ENCODE measurements around the gene STON2. TPM values are rescaled to one million over a fixed set of nuclear protein-coding genes. Genes with fewer than 3 reads are reported as not detected.
"Not testable (repeated sequence)": the region's sequence is repeated elsewhere in the genome, so short reads cannot be mapped to it uniquely, and the experiment has no call there.

STON2 gene
- polyA plus RNA-seq, 2 donors = 8.5 to 20.4 TPM

GRCh38 chr14:81236138-81236537 is 164.0 kb downstream of the STON2 start:
- Histone ChIP-seq H3K4me3 (ENCODE audit: low read depth in 1 of 2, low read length in 2 of 2) (no peak overlapping the region), H3K27me3 (ENCODE audit: control insufficient read depth in 1 of 2, insufficient read depth in 2 of 2, low read length in 2 of 2) (no peaks in the 10 kb centered on the region), H3K4me1 (ENCODE audit: control insufficient read depth in 2 of 2, insufficient read depth in 2 of 2, low read length in 1 of 2) (no peaks in the 10 kb centered on the region), H3K36me3 (ENCODE audit: control insufficient read depth in 2 of 2, insufficient read depth in 2 of 2, low read length in 1 of 2) (no peaks in the 10 kb centered on the region), H3K27ac (ENCODE audit: low read depth in 2 of 2, low read length in 1 of 2) (no peak overlapping the region), H3K9me3 (ENCODE audit: control insufficient read depth in 2 of 2, insufficient read depth in 1 of 2, low read depth in 1 of 2, low read length in 1 of 2) (peaks cover 0 to 4% of the 10 kb centered on the region in 2 donors)
- 94 to 95% methylated on average over 19 to 20 of the region's 20 CpGs for WGBS, 2 donors

DNA sequence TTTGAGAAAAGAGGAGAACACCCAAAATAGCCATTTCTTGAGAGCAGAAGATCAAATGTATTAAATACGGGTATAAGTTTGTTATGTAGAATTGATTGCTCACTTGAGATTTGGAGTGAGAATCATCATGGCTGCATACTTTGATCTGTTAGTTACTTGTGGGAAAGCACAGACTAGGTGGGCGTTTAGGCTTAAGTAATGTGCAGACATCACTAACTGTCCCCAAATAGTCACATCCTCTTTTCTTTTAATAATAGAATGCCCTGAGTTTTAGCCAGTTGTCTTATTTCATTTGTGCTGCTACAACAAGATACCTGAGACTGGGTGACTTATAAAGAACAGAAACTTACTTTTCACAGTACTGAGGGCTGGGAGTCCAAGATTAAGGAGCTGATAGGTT is 165.0 kb downstream of the STON2 start:
- Histone ChIP-seq H3K27me3 (ENCODE audit: control insufficient read depth in 1 of 2, insufficient read depth in 2 of 2, low read length in 2 of 2) (no peaks in the 10 kb centered on the region), H3K4me3 (ENCODE audit: low read depth in 1 of 2, low read length in 2 of 2) (no peak overlapping the region), H3K27ac (ENCODE audit: low read depth in 2 of 2, low read length in 1 of 2) (no peak overlapping the region), H3K4me1 (ENCODE audit: control insufficient read depth in 2 of 2, insufficient read depth in 2 of 2, low read length in 1 of 2) (no peaks in the 10 kb centered on the region), H3K36me3 (ENCODE audit: control insufficient read depth in 2 of 2, insufficient read depth in 2 of 2, low read length in 1 of 2) (no peaks in the 10 kb centered on the region), H3K9me3 (ENCODE audit: control insufficient read depth in 2 of 2, insufficient read depth in 1 of 2, low read depth in 1 of 2, low read length in 1 of 2) (peaks cover 0 to 4% of the 10 kb centered on the region in 2 donors)
- 59 to 73% methylated on average over 2 of the region's 2 CpGs for WGBS, 2 donors

GRCh38 chr14:81234278-81234677 is 165.8 kb downstream of the STON2 start:
- no peaks in the 10 kb centered on the region for H3K36me3 ChIP-seq (ENCODE audit: control insufficient read depth in 2 of 2, insufficient read depth in 2 of 2, low read length in 1 of 2)
- no peak overlapping the region for H3K4me3 ChIP-seq (ENCODE audit: low read depth in 1 of 2, low read length in 2 of 2)
- no peak overlapping the region for H3K27ac ChIP-seq (ENCODE audit: low read depth in 2 of 2, low read length in 1 of 2)
- H3K27me3 ChIP-seq (ENCODE audit: control insufficient read depth in 1 of 2, insufficient read depth in 2 of 2, low read length in 2 of 2) = no peaks in the 10 kb centered on the region
- H3K4me1 ChIP-seq (ENCODE audit: control insufficient read depth in 2 of 2, insufficient read depth in 2 of 2, low read length in 1 of 2) = no peaks in the 10 kb centered on the region
- peaks cover 0 to 4% of the 10 kb centered on the region in 2 donors for H3K9me3 ChIP-seq (ENCODE audit: control insufficient read depth in 2 of 2, insufficient read depth in 1 of 2, low read depth in 1 of 2, low read length in 1 of 2)

DNA sequence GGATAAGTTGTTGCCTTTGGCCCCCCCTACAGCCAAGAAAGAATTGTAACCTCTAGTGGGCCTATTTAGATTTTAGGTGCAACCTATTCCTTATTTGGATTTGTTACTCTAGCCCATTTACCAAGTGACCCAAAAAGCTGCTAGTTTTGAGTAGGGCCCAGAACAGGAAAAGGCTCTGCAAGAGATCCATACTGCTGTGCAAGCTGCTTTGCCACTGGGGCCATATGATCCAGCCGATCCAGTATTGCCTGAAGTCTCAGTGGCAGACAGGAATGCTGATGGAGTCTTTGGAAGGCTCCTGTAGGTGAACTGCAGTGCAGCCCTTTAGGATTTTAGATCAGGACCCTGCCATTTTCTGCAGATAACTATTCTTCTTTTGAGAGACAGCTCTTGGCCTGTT is 166.5 kb downstream of the STON2 start:
- Histone ChIP-seq H3K36me3 (ENCODE audit: control insufficient read depth in 2 of 2, insufficient read depth in 2 of 2, low read length in 1 of 2) (no peaks in the 10 kb centered on the region), H3K27ac (ENCODE audit: low read depth in 2 of 2, low read length in 1 of 2) (no peak overlapping the region), H3K4me3 (ENCODE audit: low read depth in 1 of 2, low read length in 2 of 2) (no peak overlapping the region), H3K4me1 (ENCODE audit: control insufficient read depth in 2 of 2, insufficient read depth in 2 of 2, low read length in 1 of 2) (no peaks in the 10 kb centered on the region), H3K9me3 (ENCODE audit: control insufficient read depth in 2 of 2, insufficient read depth in 1 of 2, low read depth in 1 of 2, low read length in 1 of 2) (peaks cover 0 to 4% of the 10 kb centered on the region in 2 donors), H3K27me3 (ENCODE audit: control insufficient read depth in 1 of 2, insufficient read depth in 2 of 2, low read length in 2 of 2) (no peaks in the 10 kb centered on the region)
- WGBS, 2 donors = 91 to 96% methylated on average over 1 of the region's 1 CpG

GRCh38 chr14:81231540-81231939 is 168.6 kb downstream of the STON2 start:
- no peaks in the 10 kb centered on the region for H3K27me3 ChIP-seq (ENCODE audit: control insufficient read depth in 1 of 2, insufficient read depth in 2 of 2, low read length in 2 of 2)
- H3K36me3 ChIP-seq (ENCODE audit: control insufficient read depth in 2 of 2, insufficient read depth in 2 of 2, low read length in 1 of 2) = no peaks in the 10 kb centered on the region
- H3K4me1 ChIP-seq (ENCODE audit: control insufficient read depth in 2 of 2, insufficient read depth in 2 of 2, low read length in 1 of 2) = no peaks in the 10 kb centered on the region
- no peaks in the 10 kb centered on the region for H3K9me3 ChIP-seq (ENCODE audit: control insufficient read depth in 2 of 2, insufficient read depth in 1 of 2, low read depth in 1 of 2, low read length in 1 of 2)
- H3K27ac ChIP-seq (ENCODE audit: low read depth in 2 of 2, low read length in 1 of 2) = no peak overlapping the region
- WGBS, 2 donors = 78 to 85% methylated on average over 1 of the region's 1 CpG
- no peak overlapping the region for H3K4me3 ChIP-seq (ENCODE audit: low read depth in 1 of 2, low read length in 2 of 2)

DNA sequence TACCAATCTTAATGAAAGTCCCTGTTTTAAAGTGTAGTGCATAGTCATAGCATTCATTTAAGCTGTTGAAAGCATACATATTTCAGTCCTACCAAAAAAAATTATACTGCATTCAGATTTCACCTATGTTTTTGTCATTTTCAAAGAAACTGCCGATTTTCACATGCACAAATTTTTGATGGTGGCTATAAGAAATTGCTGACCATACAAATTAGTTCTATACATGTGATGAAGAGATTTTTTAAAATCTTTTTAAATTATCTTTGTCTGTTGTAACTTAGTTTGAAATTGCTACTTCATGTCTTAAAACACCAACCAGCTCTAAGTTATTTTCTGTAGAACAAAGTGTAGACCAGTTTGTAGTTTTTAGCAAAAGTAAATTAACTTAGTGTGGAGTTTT is 175.9 kb downstream of the STON2 start:
- 94 to 98% methylated on average over 1 of the region's 1 CpG for WGBS, 2 donors
- H3K4me1 ChIP-seq (ENCODE audit: control insufficient read depth in 2 of 2, insufficient read depth in 2 of 2, low read length in 1 of 2) = no peaks in the 10 kb centered on the region
- no peaks in the 10 kb centered on the region for H3K36me3 ChIP-seq (ENCODE audit: control insufficient read depth in 2 of 2, insufficient read depth in 2 of 2, low read length in 1 of 2)
- no peak overlapping the region for H3K27ac ChIP-seq (ENCODE audit: low read depth in 2 of 2, low read length in 1 of 2)
- H3K9me3 ChIP-seq (ENCODE audit: control insufficient read depth in 2 of 2, insufficient read depth in 1 of 2, low read depth in 1 of 2, low read length in 1 of 2) = no peaks in the 10 kb centered on the region
- no peaks in the 10 kb centered on the region for H3K27me3 ChIP-seq (ENCODE audit: control insufficient read depth in 1 of 2, insufficient read depth in 2 of 2, low read length in 2 of 2)
- H3K4me3 ChIP-seq (ENCODE audit: low read depth in 1 of 2, low read length in 2 of 2) = no peak overlapping the region

DNA sequence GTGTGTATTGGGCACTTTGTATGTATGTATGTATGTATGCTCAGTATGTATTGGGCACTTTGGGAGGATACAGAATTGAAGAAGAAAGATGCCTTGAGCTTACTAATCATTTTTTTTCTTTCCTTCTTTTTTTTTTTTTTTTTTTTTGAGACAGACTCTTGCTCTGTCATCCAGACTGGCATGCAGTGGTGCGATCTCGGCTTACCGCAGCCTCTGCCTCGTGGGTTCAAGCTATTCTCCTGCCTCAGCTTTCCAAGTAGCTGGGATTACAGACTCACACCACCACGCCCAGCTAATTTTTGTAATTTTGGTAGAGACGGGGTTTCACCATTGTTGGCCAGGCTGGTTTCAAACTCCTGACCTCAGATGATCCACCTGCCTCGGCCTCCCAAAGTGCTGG is 176.3 kb downstream of the STON2 start:
- not testable (repeated sequence) for H3K27ac ChIP-seq (ENCODE audit: low read depth in 2 of 2, low read length in 1 of 2); H3K9me3 ChIP-seq (ENCODE audit: control insufficient read depth in 2 of 2, insufficient read depth in 1 of 2, low read depth in 1 of 2, low read length in 1 of 2); H3K4me1 ChIP-seq (ENCODE audit: control insufficient read depth in 2 of 2, insufficient read depth in 2 of 2, low read length in 1 of 2); H3K27me3 ChIP-seq (ENCODE audit: control insufficient read depth in 1 of 2, insufficient read depth in 2 of 2, low read length in 2 of 2); H3K36me3 ChIP-seq (ENCODE audit: control insufficient read depth in 2 of 2, insufficient read depth in 2 of 2, low read length in 1 of 2); H3K4me3 ChIP-seq (ENCODE audit: low read depth in 1 of 2, low read length in 2 of 2)
- WGBS, 2 donors = 91 to 92% methylated on average over 7 of the region's 7 CpGs

- no peak overlapping the region for H3K4me3 ChIP-seq (ENCODE audit: low read depth in 1 of 2, low read length in 2 of 2)
- no peaks in the 10 kb centered on the region for H3K9me3 ChIP-seq (ENCODE audit: control insufficient read depth in 2 of 2, insufficient read depth in 1 of 2, low read depth in 1 of 2, low read length in 1 of 2)
- 81 to 94% methylated on average over 2 of the region's 2 CpGs for WGBS, 2 donors
- H3K36me3 ChIP-seq (ENCODE audit: control insufficient read depth in 2 of 2, insufficient read depth in 2 of 2, low read length in 1 of 2) = no peaks in the 10 kb centered on the region
- H3K27ac ChIP-seq (ENCODE audit: low read depth in 2 of 2, low read length in 1 of 2) = no peak overlapping the region
- no peaks in the 10 kb centered on the region for H3K4me1 ChIP-seq (ENCODE audit: control insufficient read depth in 2 of 2, insufficient read depth in 2 of 2, low read length in 1 of 2)
- H3K27me3 ChIP-seq (ENCODE audit: control insufficient read depth in 1 of 2, insufficient read depth in 2 of 2, low read length in 2 of 2) = no peaks in the 10 kb centered on the region
Observed at GRCh38 chr14:81222691-81223090, 177.4 kb downstream of the STON2 start.

GRCh38 chr14:81222126-81222525 is 178.0 kb downstream of the STON2 start:
- no peaks in the 10 kb centered on the region for H3K9me3 ChIP-seq (ENCODE audit: control insufficient read depth in 2 of 2, insufficient read depth in 1 of 2, low read depth in 1 of 2, low read length in 1 of 2)
- no peaks in the 10 kb centered on the region for H3K4me1 ChIP-seq (ENCODE audit: control insufficient read depth in 2 of 2, insufficient read depth in 2 of 2, low read length in 1 of 2)
- 57 to 67% methylated on average over 5 of the region's 5 CpGs for WGBS, 2 donors
- H3K4me3 ChIP-seq (ENCODE audit: low read depth in 1 of 2, low read length in 2 of 2) = peak overlapping the region in 1 of 2 donors; percentile 7
- H3K27ac ChIP-seq (ENCODE audit: low read depth in 2 of 2, low read length in 1 of 2) = peak overlapping the region; percentile 97 to 100
- H3K27me3 ChIP-seq (ENCODE audit: control insufficient read depth in 1 of 2, insufficient read depth in 2 of 2, low read length in 2 of 2) = no peaks in the 10 kb centered on the region
- no peaks in the 10 kb centered on the region for H3K36me3 ChIP-seq (ENCODE audit: control insufficient read depth in 2 of 2, insufficient read depth in 2 of 2, low read length in 1 of 2)

DNA sequence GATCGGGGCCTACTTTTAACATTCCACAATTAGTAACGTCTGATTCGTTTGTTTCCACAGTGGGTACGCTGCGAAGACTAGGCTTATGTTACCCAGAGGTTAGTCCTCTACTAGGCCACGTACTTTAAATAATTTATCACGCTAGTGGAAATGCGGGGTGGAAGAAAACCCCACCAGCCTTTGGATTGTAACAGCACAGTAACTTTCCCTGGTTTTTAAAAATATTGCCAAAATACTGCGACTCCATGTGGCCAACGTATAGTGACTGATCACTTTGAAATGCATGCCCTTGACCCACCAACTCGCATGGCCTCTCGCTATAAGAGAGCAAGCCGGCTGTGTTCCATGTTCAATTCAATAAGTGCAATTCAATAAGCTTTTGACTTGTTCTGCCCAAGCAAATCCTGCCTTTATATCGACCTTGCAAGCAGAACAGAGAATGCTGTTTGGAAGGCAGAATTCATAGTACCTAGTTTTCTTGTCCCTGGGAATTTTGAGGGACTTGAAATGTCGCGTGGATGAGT is 178.5 kb downstream of the STON2 start:
- H3K4me3 ChIP-seq (ENCODE audit: low read depth in 1 of 2, low read length in 2 of 2) = peak overlapping the region; percentile 64 to 90
- WGBS, 2 donors = 20 to 25% methylated on average over 16 of the region's 16 CpGs
- H3K4me1 ChIP-seq (ENCODE audit: control insufficient read depth in 2 of 2, insufficient read depth in 2 of 2, low read length in 1 of 2) = no peaks in the 10 kb centered on the region
- H3K9me3 ChIP-seq (ENCODE audit: control insufficient read depth in 2 of 2, insufficient read depth in 1 of 2, low read depth in 1 of 2, low read length in 1 of 2) = no peaks in the 10 kb centered on the region
- H3K36me3 ChIP-seq (ENCODE audit: control insufficient read depth in 2 of 2, insufficient read depth in 2 of 2, low read length in 1 of 2) = no peaks in the 10 kb centered on the region
- peak overlapping the region; percentile 97 to 100 for H3K27ac ChIP-seq (ENCODE audit: low read depth in 2 of 2, low read length in 1 of 2)
- H3K27me3 ChIP-seq (ENCODE audit: control insufficient read depth in 1 of 2, insufficient read depth in 2 of 2, low read length in 2 of 2) = no peaks in the 10 kb centered on the region
